Activated CD8-positive, alpha-beta memory T cell treated with anti-CD3 and anti-CD28 coated beads, Interleukin-2, amount 50 U/mL, for 4 hours (primary cell): ENCODE data around the gene CAPN2.
A peak's percentile ranks its signal among the peaks of the same experiment; 100 is the strongest.

ENCODE experiments used
- DNase-seq: peaks from one replicate; pipeline ENCODE4 v3.0.0-alpha.2; 2020

Gene CAPN2

DNA sequence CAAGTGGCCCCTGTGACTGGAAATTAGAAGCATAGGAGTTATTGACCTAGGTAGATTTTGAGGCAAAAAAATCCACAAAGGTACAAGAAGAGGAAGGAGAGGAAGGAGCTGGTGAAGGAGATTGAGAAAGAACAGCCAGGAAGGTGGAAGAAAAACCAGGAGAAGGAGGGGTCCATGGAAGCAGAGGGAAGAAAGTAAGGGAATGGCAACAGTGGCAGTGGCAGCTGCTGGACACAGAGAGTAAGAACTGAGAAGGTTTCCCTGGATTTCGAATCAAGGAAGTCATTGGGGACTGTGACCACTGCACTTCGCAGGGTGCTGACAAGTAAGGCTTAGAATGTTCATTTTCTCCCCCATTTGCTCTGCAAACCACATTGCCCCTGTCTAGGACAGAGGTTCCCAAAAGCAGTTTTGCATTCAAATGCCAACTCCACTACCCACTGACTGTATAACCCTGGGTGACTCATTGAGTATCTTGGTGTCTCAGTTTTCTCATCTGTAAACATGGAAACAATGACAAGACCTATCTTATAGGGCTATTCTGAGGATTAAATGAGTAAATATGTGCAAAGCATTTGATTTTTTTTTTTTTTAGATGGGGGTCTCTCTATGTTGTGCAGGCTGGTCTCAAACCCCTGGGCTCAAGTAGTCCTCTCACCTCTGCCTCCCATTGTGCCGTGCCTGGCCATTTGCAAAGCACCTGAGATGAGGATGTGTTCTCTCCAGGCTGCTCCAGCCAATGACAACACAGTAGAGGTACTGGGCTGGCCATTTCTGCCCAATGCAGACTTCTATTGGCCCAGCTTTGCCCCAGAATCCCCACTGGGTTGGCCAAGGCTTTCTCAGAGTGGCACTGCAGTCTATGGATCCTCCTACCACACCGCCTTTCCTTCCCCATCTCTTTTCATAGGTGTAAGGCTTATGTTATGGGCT is 9.3 kb upstream of the CAPN2 start:
- no peak for DNase-seq

- no peak for DNase-seq
Measured at GRCh38 chr1:223703668-223704013, 8.7 kb upstream of the CAPN2 start.

GRCh38 chr1:223704921-223705878 is 7.1 kb upstream of the CAPN2 start:
- no peak for DNase-seq

DNA sequence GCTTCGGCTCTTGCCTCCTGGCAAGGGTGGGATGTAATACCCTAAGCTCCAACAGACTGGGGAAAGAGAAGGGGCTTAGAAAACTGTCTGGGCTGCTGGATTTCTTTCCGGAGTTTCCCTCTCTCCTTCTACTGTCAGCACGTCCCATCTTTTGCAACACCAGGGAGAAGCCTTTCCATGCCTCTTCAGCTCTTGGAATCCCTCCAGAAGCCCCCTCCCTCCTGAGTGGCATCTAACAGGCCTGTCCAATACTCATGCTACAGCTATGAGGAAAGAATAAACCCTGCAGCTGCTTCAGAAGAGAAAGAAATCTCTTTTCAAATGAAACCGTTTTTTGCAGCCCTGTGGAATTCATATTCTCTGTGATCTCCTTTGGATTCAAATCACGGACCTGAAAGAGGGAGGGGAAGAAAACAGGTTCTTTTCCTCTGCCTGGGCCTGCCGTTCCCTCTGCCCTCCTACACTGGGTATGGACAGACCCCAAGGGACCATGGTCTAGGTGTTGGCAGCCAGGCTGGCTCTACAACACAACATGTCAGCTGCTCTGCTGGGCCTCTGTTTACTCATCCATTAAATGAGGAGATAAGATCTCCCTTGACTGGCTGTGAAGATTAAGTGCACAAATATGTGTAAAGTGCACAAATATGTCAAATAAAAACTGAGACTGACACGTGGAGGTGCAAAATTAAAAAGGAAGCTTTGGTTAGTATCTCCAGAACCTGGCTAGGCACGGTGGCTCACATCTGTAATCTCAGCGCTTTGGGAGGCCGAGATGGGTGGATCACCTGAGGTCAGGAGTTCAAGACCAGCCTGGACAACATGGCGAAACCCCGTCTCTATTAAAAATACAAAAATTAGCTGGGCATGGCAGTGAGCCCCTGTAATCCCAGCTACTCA is 6.0 kb upstream of the CAPN2 start:
- DNase-seq, result no peak

DNA sequence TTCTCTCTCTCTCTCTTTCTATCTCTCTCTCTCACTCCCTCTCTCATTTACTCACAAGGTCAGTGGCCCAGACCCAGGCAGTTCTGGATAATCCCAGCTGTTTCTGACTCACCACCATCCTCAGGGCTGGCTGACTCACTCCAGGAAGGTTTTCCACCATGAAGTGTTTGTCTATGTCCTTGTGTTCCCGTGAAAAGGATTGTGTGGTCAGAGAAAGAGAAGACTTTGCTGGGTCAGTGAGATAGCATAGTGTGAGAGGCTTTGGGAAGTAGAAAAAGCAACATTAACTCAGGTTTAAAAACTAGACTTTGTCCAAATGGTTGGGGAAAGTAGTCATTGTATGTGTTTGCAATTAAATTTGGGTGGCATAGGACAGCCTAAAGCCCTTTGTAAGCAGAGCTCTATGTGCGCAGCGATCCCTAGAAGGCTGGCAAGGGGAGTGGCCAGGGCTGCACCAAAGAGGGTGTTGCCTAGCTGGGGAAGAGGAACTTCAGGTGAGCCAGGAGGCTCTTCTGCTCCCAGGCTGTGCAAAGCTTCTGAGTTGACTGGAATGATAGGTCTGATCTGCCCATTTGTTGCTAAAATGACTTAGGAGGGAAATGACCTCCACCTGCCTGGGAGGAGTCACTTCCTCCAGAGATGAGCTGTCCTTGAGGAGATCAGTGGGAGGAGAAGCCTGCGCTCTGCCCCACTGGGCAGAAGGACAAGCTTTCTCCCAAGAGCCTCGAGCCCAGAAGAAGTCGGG is 4.9 kb upstream of the CAPN2 start:
- DNase-seq, result no peak

DNA sequence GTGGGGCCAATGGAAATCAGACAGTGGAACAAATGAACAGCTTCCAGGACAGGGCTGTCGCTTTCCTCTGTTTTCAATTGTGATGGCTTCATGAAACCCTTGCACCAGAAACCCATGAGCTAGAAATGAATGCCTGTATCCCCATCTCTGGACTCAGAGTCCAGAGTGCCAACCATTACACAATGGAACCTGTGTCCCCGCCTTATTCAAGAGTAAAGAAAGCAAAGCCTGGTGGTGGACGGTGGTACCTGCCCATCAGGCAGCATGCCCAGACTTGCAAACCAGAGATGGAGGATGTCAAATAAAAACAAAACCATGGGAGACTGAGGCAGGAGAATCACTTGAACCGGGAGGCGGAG is 4.4 kb upstream of the CAPN2 start:
- DNase-seq, result no peak

DNA sequence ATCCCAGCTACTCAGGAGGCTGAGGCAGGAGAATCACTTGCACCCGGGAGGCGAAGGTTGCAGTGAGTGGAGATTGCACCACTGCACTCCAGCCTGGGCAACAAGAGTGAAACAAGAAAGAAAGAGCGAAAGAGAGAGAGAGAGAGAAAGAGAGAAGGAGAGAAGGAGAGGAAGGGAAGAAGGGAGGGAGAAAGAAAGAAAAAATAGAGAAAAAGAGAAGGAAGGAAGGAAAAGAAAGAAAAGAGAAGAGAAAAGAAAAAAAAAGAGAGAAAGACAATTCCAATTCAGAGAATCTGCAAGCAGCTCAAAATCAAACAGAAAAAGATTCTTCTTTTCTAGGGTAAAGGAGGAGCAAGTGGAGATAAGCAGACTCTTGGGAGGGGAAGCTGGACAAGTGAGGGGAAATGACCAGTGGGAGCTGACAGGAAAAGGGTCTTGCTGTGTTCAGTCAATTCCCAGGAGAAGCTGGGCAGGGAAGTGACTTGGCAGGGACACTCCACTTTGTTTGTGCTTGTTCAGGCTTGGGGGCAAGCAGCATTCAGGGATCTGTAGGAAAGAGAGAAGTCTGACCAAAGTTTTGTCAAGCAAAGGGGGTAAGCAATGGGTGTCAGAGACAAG is 3.6 kb upstream of the CAPN2 start:
- no peak for DNase-seq

DNA sequence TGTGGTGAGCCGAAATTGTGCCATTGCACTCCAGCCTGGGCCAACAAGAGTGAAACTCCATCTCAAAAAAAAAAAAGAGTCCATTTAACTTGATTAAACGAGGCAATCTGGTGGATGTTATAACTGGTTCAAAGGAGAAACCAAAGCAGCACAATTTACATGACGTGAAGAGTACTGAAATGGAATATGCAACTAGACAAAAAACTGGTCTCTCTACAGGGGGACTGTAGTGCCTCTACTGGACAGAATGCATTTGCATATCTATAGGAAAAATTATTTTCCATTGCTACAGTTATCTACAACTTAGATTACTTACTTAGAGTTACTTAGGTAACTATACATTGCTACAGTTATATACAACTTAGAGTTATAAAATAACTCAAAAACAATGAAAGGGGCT is 2.7 kb upstream of the CAPN2 start:
- no peak for DNase-seq

- DNase-seq, result no peak
Measured at GRCh38 chr1:223710179-223711133, 1.9 kb upstream of the CAPN2 start.

- no peak for DNase-seq
Measured at GRCh38 chr1:223711173-223711572, 1.2 kb upstream of the CAPN2 start.

DNA sequence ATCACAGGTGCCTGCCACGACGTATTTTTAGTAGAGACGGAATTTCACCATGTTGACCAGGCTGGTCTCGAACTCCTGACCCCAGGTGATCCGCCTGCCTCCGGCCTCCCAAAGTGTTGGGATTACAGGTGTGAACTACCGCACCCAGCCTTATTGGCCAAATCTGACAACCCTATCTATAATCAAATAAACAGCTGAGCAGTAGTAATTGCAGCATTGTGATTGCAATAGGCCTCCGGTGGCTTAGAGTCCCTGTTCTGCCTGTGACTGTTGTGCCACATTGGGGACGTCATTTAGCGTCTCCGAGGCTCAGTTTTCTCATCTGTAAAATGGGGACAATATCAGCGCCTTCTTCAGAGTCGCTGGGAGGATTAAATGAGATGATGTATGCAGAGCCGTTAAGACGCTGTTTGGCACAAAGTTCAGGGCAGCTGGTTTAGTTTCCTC is 569 bp upstream of the CAPN2 start:
- DNase-seq, result no peak

DNA sequence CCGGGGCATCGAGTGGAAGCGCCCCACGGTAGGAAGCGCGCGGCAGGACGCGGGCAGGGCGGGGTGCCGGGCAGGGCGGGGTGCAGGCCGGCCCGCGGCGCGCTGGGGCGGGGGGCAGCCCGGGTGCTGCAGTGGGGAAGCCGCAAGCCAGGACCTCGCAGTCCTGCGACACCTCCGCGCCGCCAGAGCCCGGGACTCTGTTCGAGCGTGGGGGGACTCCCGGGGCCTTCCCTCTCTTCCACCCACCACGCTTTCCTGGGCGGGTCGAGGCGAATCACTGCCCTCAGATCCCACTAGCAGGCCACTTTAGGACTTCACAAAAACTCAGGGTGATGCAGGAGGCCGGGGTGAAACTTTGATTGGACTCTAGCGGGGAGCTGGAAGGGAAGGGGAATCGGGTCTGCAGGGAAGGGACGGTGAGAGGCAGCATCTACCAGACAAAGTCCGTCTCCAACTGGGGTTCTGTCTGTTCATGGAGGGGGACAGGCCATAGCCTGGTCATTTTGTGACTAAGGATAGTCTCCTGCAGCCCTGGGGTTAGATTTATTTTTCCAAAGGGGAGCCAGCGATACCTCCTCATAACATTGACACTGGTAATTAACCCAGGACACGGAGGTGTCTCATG is 623 bp downstream of the CAPN2 start:
- peak; percentile 52 for DNase-seq

- peak; percentile 32 for DNase-seq
Measured at GRCh38 chr1:223713546-223714420, 1.4 kb downstream of the CAPN2 start.

DNA sequence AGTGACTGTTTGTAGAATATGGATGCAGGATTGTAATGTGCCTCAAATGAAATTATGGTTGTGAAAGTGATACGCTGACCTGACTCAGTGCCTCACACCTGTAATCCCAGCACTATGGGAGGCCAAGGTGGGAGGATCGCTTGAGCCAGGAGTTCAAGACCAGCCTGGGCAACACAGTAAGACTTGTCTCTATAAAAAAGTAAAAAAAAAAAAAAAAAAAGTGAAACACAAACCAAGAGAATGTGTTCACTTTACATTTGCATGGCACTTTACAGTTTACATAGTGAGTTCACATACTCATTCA is 2.0 kb downstream of the CAPN2 start:
- no peak for DNase-seq

DNA sequence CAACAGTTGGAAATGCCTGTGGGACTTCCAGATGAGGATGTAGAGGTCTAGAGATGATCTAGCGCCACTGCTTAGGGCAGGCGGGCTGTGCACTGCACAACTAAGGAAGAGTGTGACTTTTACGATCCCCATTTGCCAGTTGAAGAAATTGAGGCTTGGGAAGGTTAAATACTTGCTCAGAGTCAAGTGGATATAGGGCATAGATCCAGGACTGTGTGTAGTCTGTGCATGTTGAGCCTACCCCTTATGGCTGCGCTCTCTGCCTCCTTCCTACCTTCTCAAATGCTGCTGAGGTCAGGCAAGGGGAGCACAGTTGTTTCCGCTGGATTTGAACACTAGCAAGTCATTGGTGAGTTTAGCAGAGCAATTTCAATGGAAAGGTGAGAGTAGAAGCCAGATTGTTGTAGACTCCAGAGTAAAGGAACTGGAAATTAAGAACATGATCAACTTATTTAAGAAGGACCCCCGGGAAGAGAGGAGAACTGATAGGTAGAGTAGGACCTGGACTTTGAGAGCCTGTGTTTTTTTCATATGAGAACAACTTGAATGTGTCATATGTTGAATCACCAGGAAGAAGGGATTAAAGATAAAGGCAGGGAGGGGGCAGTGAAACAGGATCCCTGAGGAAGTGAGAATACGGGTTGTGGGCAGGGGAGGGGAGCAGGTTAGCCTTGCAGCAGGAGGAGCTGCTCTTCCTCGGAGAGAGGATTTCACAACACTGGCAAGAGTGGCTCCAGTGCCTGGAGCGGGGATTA is 2.7 kb downstream of the CAPN2 start:
- DNase-seq, result no peak

DNA sequence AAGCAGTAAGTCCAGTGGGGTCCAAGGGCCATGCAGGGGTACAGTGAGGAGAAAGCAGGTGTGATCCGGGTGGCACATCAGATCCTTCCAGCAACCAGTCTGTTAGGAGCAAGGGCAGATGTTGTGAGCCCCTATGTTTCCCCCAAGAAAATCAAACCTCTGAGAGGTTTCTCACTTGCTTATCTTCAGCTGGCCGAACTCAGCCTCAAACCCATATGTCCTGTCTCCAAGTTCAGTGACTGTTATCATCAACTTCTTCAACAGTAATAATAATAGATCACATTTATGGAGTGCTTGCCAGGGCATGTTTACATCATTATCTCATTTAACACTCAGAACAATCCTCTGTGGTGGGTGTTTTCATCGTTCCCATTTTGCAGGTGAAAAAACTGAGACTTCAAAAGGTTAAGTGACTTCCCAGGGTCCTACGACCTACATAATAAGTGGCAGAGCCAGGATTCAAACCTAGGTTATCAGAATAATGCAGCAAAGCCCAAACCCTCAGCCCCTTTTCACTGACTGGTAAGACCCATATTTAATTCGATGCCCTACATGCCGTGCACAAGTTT is 3.3 kb downstream of the CAPN2 start:
- DNase-seq, result no peak

DNA sequence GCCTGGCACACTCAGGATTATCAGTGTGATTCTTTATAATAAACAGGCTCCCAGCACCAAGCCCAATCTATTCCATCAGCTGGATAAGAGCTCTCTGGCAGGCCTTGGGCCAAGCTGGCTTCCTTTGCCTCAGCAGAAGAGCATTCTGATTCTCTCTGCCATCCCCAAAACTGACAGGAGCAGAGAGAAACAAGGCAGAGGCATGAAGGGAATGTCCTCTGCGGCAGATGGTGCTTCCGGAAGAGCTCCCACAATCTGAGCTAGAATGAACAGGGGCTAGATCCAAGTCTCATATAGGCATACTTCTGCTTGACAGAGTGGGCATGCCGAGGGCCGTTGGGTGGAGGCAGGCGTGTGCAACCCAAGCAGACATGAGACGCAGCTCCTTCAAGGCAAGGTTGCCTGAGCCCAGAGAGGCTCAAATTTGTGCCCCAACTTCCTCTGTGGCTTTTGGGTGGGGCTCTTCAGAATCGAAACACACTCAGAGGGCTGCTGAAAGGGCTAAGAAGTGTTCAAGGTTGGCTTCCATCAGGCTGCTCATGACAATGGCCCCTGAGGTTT is 4.0 kb downstream of the CAPN2 start:
- DNase-seq, result peak; percentile 33

DNA sequence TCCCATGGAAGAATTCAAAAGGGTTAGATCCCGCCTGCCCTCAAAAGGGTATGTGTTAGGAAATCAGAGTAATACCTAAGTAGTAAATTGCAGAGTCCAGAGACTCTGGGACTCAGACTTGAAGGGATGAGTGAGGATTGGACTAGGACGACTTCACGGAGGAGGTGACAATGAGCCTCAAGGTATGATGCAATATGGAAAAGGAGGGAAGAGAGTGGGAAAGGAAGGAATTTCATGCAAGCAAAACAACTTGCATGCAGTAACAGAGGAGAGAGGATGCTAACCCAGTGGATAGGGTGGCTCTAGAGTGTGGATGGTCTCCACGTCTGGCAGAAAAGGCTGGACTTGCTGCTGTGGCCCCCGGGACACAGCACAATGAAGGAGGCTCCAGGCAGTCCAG is 4.8 kb downstream of the CAPN2 start:
- DNase-seq, result no peak
